ENCODE results near the gene TRIM38.
"Not testable (repeated sequence)": the region's sequence is repeated elsewhere in the genome, so short reads cannot be mapped to it uniquely, and the experiment has no call there.

The TRIM38 gene

GRCh38 chr6:25942561-25943147 is 19.9 kb upstream of the TRIM38 start:
- DNase-seq (ENCODE audit: low read depth in 3 of 3), result no peak

GRCh38 chr6:25943887-25944286 is 18.7 kb upstream of the TRIM38 start:
- DNase-seq (ENCODE audit: low read depth in 3 of 3), result no peak

- DNase-seq (ENCODE audit: low read depth in 3 of 3), result no peak
Observed at GRCh38 chr6:25944688-25945574, 17.7 kb upstream of the TRIM38 start.

DNA sequence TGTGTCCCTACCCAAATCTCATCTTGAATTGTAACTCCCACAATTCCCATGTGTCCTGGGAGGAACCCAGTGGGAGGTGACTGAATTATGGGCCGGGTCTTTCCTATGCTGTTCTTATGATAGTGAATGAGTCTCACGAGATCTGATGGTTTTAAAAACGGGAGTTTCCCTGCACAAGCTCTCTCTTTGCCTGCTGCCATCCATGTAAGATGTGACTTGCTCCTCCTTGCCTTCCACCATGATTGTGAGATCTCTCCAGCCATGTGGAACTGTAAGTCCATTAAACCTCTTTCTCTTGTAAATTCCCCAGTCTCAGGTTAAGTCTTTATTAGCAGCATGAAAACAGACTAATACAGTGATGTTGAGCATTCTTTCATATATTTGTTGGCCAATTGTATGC is 16.9 kb upstream of the TRIM38 start:
- DNase-seq (ENCODE audit: low read depth in 3 of 3), result not testable (repeated sequence)

GRCh38 chr6:25946631-25947030 is 16.0 kb upstream of the TRIM38 start:
- no peak for DNase-seq (ENCODE audit: low read depth in 3 of 3)

GRCh38 chr6:25947492-25947891 is 15.1 kb upstream of the TRIM38 start:
- DNase-seq (ENCODE audit: low read depth in 3 of 3), result not testable (repeated sequence)

- no peak for DNase-seq (ENCODE audit: low read depth in 3 of 3)
Observed at GRCh38 chr6:25949695-25950094, 12.9 kb upstream of the TRIM38 start.

DNA sequence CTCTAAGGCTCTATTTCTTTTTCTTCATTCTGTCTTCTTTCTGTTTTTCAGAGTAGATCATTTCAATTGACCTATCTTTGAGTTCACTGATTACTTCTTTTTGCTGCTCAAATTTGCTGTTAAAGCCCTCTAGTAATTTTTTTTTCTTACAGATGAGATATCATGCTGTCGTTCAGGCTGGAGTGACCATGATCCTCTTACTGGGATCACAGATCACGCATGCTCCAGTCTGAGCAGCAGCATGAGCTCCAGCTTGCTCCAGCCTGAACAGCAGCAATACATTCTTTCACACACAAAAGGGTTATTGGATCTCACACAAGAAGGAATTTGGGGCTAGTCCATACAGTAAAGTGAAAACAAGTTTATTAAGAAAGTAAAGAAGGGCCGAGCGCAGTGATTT is 12.3 kb upstream of the TRIM38 start:
- no peak for DNase-seq (ENCODE audit: low read depth in 3 of 3)

DNA sequence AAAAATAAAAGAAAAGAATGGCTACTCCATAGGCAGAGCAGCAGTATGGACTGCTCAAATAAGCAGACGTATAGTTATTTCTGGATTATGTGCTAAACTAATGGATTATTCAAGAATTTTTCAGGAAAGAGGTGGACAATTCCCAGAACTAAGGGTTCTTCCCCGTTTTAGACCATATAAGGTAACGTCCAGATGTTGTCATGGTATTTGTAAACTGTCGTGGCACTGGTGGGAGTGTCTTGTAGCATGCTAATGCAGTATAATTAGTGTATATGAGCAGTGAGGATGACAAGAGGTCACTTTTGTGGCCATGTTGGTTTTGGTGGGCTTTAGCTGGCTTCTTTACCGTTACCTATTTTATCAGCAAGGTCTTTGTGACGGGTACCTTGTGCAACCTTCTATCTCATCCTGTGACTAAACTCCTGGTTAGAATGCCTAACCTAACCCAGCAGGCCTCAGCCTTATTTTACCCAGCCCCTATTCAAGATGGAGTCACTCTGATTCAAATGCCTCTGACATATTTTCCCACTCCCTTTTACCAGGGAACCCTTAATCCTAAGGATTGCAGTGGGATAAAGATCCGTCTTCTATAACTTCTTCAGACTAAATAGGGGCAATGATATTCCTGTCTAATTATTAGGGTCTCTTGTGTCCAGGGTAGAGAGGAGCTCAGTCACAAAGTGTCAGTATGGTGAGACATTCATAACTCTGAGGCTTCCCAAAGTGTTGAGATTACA is 11.1 kb upstream of the TRIM38 start:
- DNase-seq (ENCODE audit: low read depth in 3 of 3), result no peak

- no peak for DNase-seq (ENCODE audit: low read depth in 3 of 3)
Observed at GRCh38 chr6:25952535-25952934, 10.1 kb upstream of the TRIM38 start.

DNA sequence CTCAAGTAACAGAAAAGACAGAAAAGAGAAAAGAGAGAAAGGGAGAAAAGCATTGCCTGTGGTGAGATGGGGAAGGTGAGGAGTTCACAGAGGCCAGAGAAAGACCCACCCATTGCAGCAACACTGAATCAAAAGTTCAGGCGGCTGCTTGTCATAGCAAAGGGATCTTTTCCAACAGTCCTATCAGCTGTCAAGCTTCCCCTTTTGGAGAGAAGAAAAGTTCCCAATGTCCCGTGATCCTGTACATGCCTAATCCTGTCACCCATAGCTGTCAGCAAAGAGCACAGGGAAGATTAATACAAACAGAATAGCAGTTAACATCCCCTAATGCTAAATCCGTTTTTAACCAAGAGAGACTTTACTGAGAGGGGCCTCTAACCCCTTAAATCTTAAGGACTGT is 8.9 kb upstream of the TRIM38 start:
- no peak for DNase-seq (ENCODE audit: low read depth in 3 of 3)

- no peak for DNase-seq (ENCODE audit: low read depth in 3 of 3)
Observed at GRCh38 chr6:25954756-25955155, 7.8 kb upstream of the TRIM38 start.

GRCh38 chr6:25956226-25956625 is 6.4 kb upstream of the TRIM38 start:
- DNase-seq (ENCODE audit: low read depth in 3 of 3), result no peak

- DNase-seq (ENCODE audit: low read depth in 3 of 3), result no peak
Observed at GRCh38 chr6:25958700-25959162, 3.9 kb upstream of the TRIM38 start.

GRCh38 chr6:25959890-25960536 is 2.6 kb upstream of the TRIM38 start:
- DNase-seq (ENCODE audit: low read depth in 3 of 3), result no peak

DNA sequence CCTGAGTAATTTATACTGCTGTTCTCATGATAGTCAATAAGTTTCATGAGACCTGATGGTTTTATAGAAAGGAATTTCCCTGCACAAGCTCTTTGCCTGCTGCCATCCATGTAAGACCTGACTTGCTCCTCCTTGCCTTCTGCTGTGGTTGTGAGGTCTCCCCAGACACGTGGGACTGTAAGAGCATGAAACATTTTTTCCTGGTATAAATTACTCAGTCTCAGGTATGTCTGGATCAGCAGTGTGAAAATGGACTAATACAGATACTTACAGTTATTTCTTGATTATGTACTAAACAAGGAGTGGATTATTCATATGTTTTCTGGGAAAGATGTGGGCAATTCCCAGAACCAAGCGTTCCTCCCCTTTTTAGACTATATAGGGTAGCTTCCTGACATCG is 1.9 kb upstream of the TRIM38 start:
- DNase-seq (ENCODE audit: low read depth in 3 of 3), result peak; percentile 34 to 54 (median 41)

- no peak for DNase-seq (ENCODE audit: low read depth in 3 of 3)
Observed at GRCh38 chr6:25961619-25962148, 918 bp upstream of the TRIM38 start.

DNA sequence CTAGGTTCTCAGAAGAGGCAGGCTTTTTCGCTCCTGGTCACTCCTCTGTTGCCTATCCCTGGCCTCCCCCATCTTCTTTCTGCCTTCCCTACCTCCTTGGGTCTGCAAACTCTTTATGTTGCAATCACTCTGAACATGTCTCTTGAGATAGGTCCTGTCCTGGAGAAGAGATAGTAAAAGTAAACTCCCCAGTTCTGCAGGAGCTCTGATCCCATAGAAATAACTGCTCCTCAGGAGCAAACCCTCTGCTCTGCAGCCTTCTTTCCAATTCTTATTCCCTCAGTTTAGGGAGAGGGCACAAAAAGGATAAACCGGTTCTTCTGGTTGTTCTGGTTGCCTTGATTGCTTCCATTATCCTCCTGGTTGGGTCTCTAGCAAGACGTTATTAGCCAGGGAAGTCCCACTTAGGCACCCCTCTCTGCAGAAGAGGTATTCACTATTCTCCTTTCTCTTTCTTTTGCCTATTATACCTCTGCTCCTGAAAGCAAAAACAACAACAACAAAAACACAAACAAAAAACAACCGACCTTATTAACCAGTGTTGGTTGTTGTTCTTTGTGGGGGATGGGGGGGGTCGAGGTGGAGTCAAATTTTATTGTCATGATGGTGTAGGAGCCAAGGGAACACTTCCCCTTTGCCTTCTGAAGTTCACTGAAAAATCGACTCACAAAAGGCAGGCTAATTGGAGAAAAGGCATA is 973 bp downstream of the TRIM38 start:
- no peak for DNase-seq (ENCODE audit: low read depth in 3 of 3)

DNA sequence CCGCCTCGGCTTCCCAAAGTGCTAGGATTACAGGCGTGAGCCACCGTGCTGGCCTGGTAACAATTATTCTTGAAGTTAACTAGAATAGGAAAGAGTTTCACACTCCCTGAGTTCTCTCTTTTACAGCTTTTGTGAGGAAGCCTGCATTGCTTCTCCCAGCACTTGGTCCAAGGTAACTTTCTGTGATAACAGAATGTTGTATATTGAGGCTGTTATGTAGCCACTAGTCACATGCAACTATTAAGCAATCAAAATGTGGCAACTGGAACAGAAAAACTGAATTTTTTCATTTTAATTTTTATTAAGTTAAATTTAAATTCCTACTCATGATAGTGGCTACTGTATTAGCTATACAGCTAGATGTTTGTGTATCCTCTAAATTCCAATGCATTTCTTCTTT is 2.5 kb downstream of the TRIM38 start:
- DNase-seq (ENCODE audit: low read depth in 3 of 3), result no peak

- DNase-seq (ENCODE audit: low read depth in 3 of 3), result no peak
Observed at GRCh38 chr6:25966711-25967110, 4.1 kb downstream of the TRIM38 start.

- no peak for DNase-seq (ENCODE audit: low read depth in 3 of 3)
Observed at GRCh38 chr6:25968769-25969168, 6.2 kb downstream of the TRIM38 start.

Measured in stimulated activated CD4-positive, alpha-beta T cell treated with anti-CD3 and anti-CD28 coated beads, TNF-alpha, amount 100 ng/mL, for 48 hours (primary cell).